GM23338 (cell line): ENCODE results near the gene NRN1L. TPM values are rescaled to one million over a fixed set of nuclear protein-coding genes. Genes with fewer than 3 reads are reported as not detected.

Source experiments
- ATAC-seq: fragments of 200-7000 bp; cut with Tn5 transposase; 3 replicates; pipeline ENCODE4 v1.9.1; 2020
- DNase-seq: peaks from one replicate; pipeline ENCODE4 v3.0.0-alpha.2; 2015; ENCODE audit warnings: low spot score
- H2AFZ ChIP-seq: fragments of 200-600 bp; sonication (generic); 2 replicates; pipeline ENCODE4 v1.8.0; 2016; ENCODE audit warnings: antibody characterized with exemption, mild to moderate bottlenecking, moderate library complexity
- H3F3A ChIP-seq: fragments of 200-600 bp; sonication (generic); replicated peaks from 2 replicates; pipeline ENCODE4 v1.8.0; 2017; ENCODE audit warnings: antibody characterized with exemption, mixed run types, low read depth
- H3K27ac ChIP-seq: fragments of 200-600 bp; sonication (generic); 2 replicates; pipeline ENCODE4 v1.6.1; 2016; ENCODE audit warnings: low read depth
- H3K27me3 ChIP-seq: fragments of 200-600 bp; sonication (generic); 2 replicates; pipeline ENCODE4 v1.8.0; 2016; ENCODE audit warnings: mild to moderate bottlenecking, mixed run types, moderate library complexity; ENCODE audit not compliant: insufficient read depth
- H3K36me3 ChIP-seq: fragments of 200-600 bp; sonication (generic); 2 replicates; pipeline ENCODE4 v1.8.0; 2016; ENCODE audit warnings: mild to moderate bottlenecking; ENCODE audit not compliant: insufficient read depth
- H3K4me1 ChIP-seq: fragments of 200-600 bp; sonication (generic); 2 replicates; pipeline ENCODE4 v1.8.0; 2016; ENCODE audit warnings: mild to moderate bottlenecking, moderate library complexity; ENCODE audit not compliant: insufficient read depth
- H3K4me2 ChIP-seq: fragments of 200-600 bp; sonication (generic); 2 replicates; pipeline ENCODE4 v1.7.1; 2017; ENCODE audit warnings: mixed run types
- H3K4me3 ChIP-seq: fragments of 200-600 bp; sonication (generic); 2 replicates; pipeline ENCODE4 v1.6.1; 2016; ENCODE audit warnings: mixed run types
- H3K79me2 ChIP-seq: fragments of 200-600 bp; sonication (generic); replicated peaks from 2 replicates; pipeline ENCODE4 v1.8.0; 2017; ENCODE audit warnings: mild to moderate bottlenecking; ENCODE audit not compliant: insufficient read depth
- H3K9me2 ChIP-seq: fragments of 200-600 bp; sonication (generic); 2 replicates; pipeline ENCODE4 v1.8.0; 2017; ENCODE audit not compliant: insufficient read depth
- H4K20me1 ChIP-seq: fragments of 200-600 bp; sonication (generic); replicated peaks from 2 replicates; pipeline ENCODE4 v1.8.0; 2017; ENCODE audit warnings: mild to moderate bottlenecking; ENCODE audit not compliant: insufficient read depth
- H3K27ac Mint-ChIP-seq: 2 replicates; pipeline ENCODE4 v1.8.0; 2020; ENCODE audit warnings: inconsistent platforms, mild to moderate bottlenecking, moderate library complexity, mixed read lengths
- H3K27me3 Mint-ChIP-seq: 3 replicates; pipeline ENCODE4 v1.8.0; 2022; ENCODE audit warnings: low read depth, mild to moderate bottlenecking, moderate library complexity, mixed read lengths, inconsistent platforms; ENCODE audit not compliant: insufficient read depth, poor library complexity
- H3K36me3 Mint-ChIP-seq: 3 replicates; pipeline ENCODE4 v1.8.0; 2021; ENCODE audit warnings: low read depth, mild to moderate bottlenecking, inconsistent platforms, moderate library complexity, mixed read lengths
- H3K4me1 Mint-ChIP-seq: 3 replicates; pipeline ENCODE4 v1.8.0; 2020; ENCODE audit warnings: mild to moderate bottlenecking, inconsistent platforms, mixed read lengths
- H3K4me3 Mint-ChIP-seq: 3 replicates; pipeline ENCODE4 v1.8.0; 2021; ENCODE audit warnings: moderate library complexity, mild to moderate bottlenecking, inconsistent platforms, mixed read lengths
- H3K9me3 Mint-ChIP-seq: 3 replicates; pipeline ENCODE4 v1.8.0; 2020; ENCODE audit warnings: moderate library complexity, mild to moderate bottlenecking, inconsistent platforms, mixed read lengths
- CREB1 ChIP-seq: fragments of 250-450 bp; sonication (Bioruptor Pico); IDR thresholded peaks from 2 replicates; pipeline ENCODE4 v1.5.0; 2020; ENCODE audit warnings: low read depth, mild to moderate bottlenecking, moderate library complexity
- EZH2phosphoT487 ChIP-seq: fragments of 200-600 bp; sonication (generic); IDR thresholded peaks from one replicate; pipeline ENCODE4 v1.8.1; 2018; ENCODE audit warnings: antibody characterized with exemption; ENCODE audit not compliant: unreplicated experiment
- JUNB ChIP-seq: IDR thresholded peaks from one replicate; pipeline ENCODE4 v1.6.1; 2016; ENCODE audit warnings: antibody characterized with exemption; ENCODE audit not compliant: unreplicated experiment
- NANOG ChIP-seq: IDR thresholded peaks from 2 replicates; pipeline ENCODE4 v1.6.1; 2016; ENCODE audit warnings: antibody characterized with exemption, borderline replicate concordance
- POLR2AphosphoS5 ChIP-seq: IDR thresholded peaks from 2 replicates; pipeline ENCODE4 v1.6.1; 2016; ENCODE audit warnings: antibody characterized with exemption, low read depth
- ZNF114 ChIP-seq: fragments of 250-450 bp; sonication (Bioruptor Pico); IDR thresholded peaks from 2 replicates; pipeline ENCODE4 v1.5.0; 2020; ENCODE audit warnings: mild to moderate bottlenecking, moderate library complexity
- ZNF331 ChIP-seq: fragments of 250-450 bp; sonication (Bioruptor Pico); IDR thresholded peaks from 2 replicates; pipeline ENCODE4 v1.5.0; 2020; ENCODE audit warnings: low read depth, mild to moderate bottlenecking, moderate library complexity
- polyA plus RNA-seq: library from polyadenylated mRNA; unstranded; fragments of >200 nt; fragmentation: Nextera tagmentation; extraction: Ambion mirVana; gene quantifications from 2 replicates; pipeline ENCODE4 v1.2.1, GENCODE V29; 2016
- total RNA-seq: library from RNA; depleted of rRNA; stranded (reverse); fragments of >200 nt; shearing (Covaris generic); gene quantifications from 2 replicates; pipeline ENCODE4 v1.2.3, GENCODE V29; 2014
- TF ChIP-seq, protein P1 (sequence below): IDR thresholded peaks from one replicate; pipeline ENCODE4 v1.6.1; 2018; ENCODE audit warnings: antibody characterized with exemption; ENCODE audit not compliant: unreplicated experiment
- TF ChIP-seq, protein P2 (sequence below): IDR thresholded peaks from 2 replicates; pipeline ENCODE4 v1.6.1; 2016; ENCODE audit warnings: antibody characterized with exemption
- TF ChIP-seq, protein P3 (sequence below), 2 experiments: fragments of 200-600 bp in 1 of 2; sonication (generic) in 1 of 2; conservative IDR thresholded peaks; 2 replicates each; pipeline versions ENCODE4 v1.5.1 to v1.6.1; 2016 to 2017; ENCODE audit warnings: antibody characterized with exemption in 2 of 2, low read depth in 2 of 2, mild to moderate bottlenecking in 2 of 2, moderate library complexity in 1 of 2
- TF ChIP-seq, protein P4 (sequence below): fragments of 250-450 bp; sonication (Bioruptor Pico); IDR thresholded peaks from 2 replicates; pipeline ENCODE4 v1.5.0; 2020; ENCODE audit warnings: mild to moderate bottlenecking, moderate library complexity

Gene NRN1L
- total and polyA plus RNA-seq, 2 experiments from 2014 or later: 14.0 to 26.1 TPM

DNA sequence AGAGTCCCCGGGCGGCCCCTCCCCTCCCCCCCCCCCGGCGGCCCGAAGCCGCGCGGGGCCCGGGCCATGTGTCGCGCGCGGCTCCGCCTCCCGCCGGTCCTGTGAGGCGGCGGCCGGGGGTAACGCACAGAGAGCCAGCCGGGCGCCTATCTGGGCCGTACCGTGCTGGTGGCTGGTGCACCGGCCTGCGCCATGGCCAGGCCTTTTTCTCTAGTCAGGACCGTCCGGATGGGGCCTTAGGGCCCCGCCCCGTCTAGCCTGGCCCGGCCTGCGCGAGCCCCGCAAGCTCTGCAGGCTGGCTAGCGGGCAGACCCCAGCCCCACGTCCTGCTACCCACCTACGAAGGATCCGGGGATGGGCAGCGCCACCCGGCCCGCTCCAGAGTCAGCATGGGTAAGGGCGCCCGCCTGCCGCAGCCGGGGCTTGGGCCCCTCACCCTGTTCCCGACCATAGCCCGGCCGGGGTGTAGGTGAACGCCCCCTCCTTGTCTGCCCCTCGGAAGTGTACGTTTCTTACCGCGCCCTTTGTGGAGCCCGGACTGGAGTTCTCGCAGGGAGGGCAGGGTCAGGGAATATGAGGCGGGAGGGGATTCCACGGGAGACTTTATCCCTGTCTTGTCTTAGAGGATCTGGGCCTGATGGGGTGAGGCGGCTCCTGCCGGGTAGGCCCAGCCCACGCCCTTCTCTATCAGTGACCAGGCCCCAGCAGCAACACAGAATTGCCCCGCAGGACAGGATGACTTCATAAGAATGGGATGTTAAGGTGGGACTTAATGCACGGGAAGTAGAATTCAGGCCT lies 37.4 kb upstream of the NRN1L start, which contains the start of gene CENPT (continued):
- TF ChIP-seq, protein P1, sequence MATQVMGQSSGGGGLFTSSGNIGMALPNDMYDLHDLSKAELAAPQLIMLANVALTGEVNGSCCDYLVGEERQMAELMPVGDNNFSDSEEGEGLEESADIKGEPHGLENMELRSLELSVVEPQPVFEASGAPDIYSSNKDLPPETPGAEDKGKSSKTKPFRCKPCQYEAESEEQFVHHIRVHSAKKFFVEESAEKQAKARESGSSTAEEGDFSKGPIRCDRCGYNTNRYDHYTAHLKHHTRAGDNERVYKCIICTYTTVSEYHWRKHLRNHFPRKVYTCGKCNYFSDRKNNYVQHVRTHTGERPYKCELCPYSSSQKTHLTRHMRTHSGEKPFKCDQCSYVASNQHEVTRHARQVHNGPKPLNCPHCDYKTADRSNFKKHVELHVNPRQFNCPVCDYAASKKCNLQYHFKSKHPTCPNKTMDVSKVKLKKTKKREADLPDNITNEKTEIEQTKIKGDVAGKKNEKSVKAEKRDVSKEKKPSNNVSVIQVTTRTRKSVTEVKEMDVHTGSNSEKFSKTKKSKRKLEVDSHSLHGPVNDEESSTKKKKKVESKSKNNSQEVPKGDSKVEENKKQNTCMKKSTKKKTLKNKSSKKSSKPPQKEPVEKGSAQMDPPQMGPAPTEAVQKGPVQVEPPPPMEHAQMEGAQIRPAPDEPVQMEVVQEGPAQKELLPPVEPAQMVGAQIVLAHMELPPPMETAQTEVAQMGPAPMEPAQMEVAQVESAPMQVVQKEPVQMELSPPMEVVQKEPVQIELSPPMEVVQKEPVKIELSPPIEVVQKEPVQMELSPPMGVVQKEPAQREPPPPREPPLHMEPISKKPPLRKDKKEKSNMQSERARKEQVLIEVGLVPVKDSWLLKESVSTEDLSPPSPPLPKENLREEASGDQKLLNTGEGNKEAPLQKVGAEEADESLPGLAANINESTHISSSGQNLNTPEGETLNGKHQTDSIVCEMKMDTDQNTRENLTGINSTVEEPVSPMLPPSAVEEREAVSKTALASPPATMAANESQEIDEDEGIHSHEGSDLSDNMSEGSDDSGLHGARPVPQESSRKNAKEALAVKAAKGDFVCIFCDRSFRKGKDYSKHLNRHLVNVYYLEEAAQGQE: no peak
- TF ChIP-seq JUNB (no peak), ZNF331 (CRISPR knock-in tag) (no peak), EZH2phosphoT487 (no peak)
- TF ChIP-seq, protein P2, sequence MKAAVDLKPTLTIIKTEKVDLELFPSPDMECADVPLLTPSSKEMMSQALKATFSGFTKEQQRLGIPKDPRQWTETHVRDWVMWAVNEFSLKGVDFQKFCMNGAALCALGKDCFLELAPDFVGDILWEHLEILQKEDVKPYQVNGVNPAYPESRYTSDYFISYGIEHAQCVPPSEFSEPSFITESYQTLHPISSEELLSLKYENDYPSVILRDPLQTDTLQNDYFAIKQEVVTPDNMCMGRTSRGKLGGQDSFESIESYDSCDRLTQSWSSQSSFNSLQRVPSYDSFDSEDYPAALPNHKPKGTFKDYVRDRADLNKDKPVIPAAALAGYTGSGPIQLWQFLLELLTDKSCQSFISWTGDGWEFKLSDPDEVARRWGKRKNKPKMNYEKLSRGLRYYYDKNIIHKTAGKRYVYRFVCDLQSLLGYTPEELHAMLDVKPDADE: no peak

DNA sequence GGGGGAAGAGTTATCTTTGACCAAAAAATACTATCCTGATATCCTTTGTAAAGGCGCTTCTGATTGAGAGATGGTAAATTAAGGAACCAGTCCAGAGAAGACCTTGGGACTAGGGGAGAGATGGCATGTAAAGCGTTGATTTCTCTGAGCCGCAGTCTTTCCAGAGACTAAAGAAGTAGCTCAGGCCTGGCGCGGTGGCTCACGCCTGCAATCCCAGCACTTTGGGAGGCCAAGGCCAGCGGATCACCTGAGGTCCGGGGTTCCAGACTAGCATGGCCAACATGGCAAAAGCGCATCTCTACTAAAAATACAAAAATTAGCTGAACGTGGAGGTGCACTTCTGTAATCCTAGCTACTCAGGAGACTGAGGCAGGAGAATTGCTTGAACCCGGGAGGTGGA lies 36.6 kb upstream of the NRN1L start:
- Mint-ChIP-seq H3K4me1 (peaks cover 35% of the 10 kb centered on the region), H3K4me3 (peak overlapping the region; percentile 95), H3K36me3 (peaks cover 25% of the 10 kb centered on the region), H3K27me3 (peaks cover 9% of the 10 kb centered on the region), H3K27ac (peak overlapping the region; percentile 89), H3K9me3 (no peaks in the 10 kb centered on the region)
- Histone ChIP-seq H3K4me1 (peaks cover 37% of the 10 kb centered on the region), H3K4me2 (peak overlapping the region; percentile 98), H3F3A (peaks cover 30% of the 10 kb centered on the region), H3K36me3 (0 out of 2 replicates have a peak, but pooled peaks cover 3% of the 10 kb centered on the region), H3K9me2 (no peaks in the 10 kb centered on the region), H3K79me2 (peaks cover 87% of the 10 kb centered on the region), H3K4me3 (peak overlapping the region; percentile 91), H3K27me3 (no peaks in the 10 kb centered on the region), H2AFZ (no peak overlapping the region), H4K20me1 (peaks cover 58% of the 10 kb centered on the region), H3K27ac (peak overlapping the region; percentile 84)
- ATAC-seq: no peak
- DNase-seq: no peak
- no peak for TF ChIP-seq NANOG
- TF ChIP-seq, protein P3, sequence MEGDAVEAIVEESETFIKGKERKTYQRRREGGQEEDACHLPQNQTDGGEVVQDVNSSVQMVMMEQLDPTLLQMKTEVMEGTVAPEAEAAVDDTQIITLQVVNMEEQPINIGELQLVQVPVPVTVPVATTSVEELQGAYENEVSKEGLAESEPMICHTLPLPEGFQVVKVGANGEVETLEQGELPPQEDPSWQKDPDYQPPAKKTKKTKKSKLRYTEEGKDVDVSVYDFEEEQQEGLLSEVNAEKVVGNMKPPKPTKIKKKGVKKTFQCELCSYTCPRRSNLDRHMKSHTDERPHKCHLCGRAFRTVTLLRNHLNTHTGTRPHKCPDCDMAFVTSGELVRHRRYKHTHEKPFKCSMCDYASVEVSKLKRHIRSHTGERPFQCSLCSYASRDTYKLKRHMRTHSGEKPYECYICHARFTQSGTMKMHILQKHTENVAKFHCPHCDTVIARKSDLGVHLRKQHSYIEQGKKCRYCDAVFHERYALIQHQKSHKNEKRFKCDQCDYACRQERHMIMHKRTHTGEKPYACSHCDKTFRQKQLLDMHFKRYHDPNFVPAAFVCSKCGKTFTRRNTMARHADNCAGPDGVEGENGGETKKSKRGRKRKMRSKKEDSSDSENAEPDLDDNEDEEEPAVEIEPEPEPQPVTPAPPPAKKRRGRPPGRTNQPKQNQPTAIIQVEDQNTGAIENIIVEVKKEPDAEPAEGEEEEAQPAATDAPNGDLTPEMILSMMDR (conservative IDR thresholded peaks at IDR 0.05; ENCODE audit: low read depth in 2 of 2): no peak
- no peak for TF ChIP-seq CREB1 (CRISPR knock-in tag)
- TF ChIP-seq ZNF114 (CRISPR knock-in tag): no peak
- TF ChIP-seq ZNF331 (CRISPR knock-in tag): no peak
- TF ChIP-seq EZH2phosphoT487: no peak
- TF ChIP-seq POLR2AphosphoS5: no peak
- TF ChIP-seq, protein P4, sequence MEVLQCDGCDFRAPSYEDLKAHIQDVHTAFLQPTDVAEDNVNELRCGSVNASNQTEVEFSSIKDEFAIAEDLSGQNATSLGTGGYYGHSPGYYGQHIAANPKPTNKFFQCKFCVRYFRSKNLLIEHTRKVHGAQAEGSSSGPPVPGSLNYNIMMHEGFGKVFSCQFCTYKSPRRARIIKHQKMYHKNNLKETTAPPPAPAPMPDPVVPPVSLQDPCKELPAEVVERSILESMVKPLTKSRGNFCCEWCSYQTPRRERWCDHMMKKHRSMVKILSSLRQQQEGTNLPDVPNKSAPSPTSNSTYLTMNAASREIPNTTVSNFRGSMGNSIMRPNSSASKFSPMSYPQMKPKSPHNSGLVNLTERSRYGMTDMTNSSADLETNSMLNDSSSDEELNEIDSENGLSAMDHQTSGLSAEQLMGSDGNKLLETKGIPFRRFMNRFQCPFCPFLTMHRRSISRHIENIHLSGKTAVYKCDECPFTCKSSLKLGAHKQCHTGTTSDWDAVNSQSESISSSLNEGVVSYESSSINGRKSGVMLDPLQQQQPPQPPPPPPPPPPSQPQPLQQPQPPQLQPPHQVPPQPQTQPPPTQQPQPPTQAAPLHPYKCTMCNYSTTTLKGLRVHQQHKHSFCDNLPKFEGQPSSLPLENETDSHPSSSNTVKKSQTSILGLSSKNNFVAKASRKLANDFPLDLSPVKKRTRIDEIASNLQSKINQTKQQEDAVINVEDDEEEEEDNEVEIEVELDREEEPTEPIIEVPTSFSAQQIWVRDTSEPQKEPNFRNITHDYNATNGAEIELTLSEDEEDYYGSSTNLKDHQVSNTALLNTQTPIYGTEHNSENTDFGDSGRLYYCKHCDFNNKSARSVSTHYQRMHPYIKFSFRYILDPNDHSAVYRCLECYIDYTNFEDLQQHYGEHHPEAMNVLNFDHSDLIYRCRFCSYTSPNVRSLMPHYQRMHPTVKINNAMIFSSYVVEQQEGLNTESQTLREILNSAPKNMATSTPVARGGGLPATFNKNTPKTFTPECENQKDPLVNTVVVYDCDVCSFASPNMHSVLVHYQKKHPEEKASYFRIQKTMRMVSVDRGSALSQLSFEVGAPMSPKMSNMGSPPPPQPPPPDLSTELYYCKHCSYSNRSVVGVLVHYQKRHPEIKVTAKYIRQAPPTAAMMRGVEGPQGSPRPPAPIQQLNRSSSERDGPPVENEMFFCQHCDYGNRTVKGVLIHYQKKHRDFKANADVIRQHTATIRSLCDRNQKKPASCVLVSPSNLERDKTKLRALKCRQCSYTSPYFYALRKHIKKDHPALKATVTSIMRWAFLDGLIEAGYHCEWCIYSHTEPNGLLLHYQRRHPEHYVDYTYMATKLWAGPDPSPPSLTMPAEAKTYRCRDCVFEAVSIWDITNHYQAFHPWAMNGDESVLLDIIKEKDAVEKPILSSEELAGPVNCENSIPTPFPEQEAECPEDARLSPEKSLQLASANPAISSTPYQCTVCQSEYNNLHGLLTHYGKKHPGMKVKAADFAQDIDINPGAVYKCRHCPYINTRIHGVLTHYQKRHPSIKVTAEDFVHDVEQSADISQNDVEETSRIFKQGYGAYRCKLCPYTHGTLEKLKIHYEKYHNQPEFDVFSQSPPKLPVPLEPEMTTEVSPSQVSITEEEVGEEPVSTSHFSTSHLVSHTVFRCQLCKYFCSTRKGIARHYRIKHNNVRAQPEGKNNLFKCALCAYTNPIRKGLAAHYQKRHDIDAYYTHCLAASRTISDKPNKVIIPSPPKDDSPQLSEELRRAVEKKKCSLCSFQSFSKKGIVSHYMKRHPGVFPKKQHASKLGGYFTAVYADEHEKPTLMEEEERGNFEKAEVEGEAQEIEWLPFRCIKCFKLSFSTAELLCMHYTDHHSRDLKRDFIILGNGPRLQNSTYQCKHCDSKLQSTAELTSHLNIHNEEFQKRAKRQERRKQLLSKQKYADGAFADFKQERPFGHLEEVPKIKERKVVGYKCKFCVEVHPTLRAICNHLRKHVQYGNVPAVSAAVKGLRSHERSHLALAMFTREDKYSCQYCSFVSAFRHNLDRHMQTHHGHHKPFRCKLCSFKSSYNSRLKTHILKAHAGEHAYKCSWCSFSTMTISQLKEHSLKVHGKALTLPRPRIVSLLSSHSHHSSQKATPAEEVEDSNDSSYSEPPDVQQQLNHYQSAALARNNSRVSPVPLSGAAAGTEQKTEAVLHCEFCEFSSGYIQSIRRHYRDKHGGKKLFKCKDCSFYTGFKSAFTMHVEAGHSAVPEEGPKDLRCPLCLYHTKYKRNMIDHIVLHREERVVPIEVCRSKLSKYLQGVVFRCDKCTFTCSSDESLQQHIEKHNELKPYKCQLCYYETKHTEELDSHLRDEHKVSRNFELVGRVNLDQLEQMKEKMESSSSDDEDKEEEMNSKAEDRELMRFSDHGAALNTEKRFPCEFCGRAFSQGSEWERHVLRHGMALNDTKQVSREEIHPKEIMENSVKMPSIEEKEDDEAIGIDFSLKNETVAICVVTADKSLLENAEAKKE (CRISPR knock-in tag): no peak
